Renal cortex interstitium (tissue), 11 donors: ENCODE data around the gene ZNF226. TPM values are rescaled to one million over a fixed set of nuclear protein-coding genes. Genes with fewer than 3 reads are reported as not detected.
A peak's percentile ranks its signal among the peaks of the same experiment; 100 is the strongest.
"Not testable (repeated sequence)": the region's sequence is repeated elsewhere in the genome, so short reads cannot be mapped to it uniquely, and the experiment has no call there.

Experiments
- DNase-seq, 11 donors: peaks; one replicate each; pipeline ENCODE4 v3.0.0-alpha.2; 2013; ENCODE audit warnings: low read depth in 9 of 11, low spot score in 4 of 11; ENCODE audit errors: extremely low read depth in 1 of 11
- polyA plus RNA-seq, 3 donors: library from polyadenylated mRNA; unstranded; fragments of 120-200 nt; gene quantifications; one replicate each; pipeline ENCODE4 v1.2.1, GENCODE V29; 2013; ENCODE audit not compliant: insufficient read length in 3 of 3

Gene ZNF226
- polyA plus RNA-seq, 3 donors: 24.0 to 35.1 (median 30.5) TPM

DNA sequence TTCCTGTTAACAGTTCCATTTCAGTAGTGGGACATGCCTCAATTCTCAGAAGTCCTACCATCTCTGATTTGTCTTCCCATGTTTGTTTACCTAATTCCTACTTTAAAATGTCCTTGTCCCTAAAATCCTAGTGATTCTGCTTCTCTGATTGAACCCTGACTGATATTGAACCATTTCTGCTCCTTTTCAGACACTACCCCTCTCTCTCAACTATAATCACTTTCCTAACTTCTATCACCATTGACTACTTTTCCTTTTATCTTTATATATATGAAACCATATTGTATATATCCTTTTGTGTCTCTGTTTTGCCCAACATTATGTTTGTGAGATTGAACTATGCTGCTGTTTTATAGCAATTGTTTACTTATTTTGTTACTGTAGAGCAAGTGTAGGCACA is 31.9 kb downstream of the ZNF226 start:
- no peak for DNase-seq

DNA sequence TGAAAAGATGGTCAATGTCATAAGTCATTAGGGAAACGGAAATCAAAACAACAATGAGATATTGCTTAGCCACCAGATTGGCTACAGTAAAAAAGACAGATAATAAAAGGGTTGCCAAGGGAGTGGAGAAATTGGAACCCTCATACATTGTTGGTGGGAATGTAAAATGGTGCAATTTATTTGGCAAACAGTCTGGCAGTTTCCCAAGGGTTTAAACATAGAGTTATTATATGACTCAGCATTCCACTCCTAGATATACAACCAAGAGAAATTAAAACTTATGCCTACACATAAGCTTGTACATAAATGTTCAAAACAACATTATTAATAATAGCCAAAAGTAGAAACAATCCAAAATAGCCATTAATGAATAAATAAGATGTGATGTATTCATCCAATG is 37.6 kb downstream of the ZNF226 start:
- DNase-seq: no peak

DNA sequence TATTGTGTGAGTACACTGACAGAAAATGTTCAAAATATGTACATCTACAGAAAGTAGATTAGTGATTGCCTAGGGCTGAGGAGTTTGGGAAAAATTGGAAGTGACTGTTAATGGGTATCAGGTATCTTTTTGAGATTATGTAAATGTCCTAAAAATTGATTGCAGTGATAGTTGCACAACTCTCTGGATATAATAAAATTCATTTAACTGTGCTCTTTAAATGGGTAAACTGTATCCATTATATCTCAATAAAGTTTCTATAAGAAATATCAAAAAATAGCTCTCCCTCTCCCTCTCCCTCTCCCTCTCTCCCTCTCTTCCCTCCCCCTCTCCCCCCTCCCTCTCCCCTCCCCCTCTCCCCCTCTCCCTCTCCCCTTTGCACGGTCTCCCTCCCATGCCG is 38.1 kb downstream of the ZNF226 start:
- no peak for DNase-seq

DNA sequence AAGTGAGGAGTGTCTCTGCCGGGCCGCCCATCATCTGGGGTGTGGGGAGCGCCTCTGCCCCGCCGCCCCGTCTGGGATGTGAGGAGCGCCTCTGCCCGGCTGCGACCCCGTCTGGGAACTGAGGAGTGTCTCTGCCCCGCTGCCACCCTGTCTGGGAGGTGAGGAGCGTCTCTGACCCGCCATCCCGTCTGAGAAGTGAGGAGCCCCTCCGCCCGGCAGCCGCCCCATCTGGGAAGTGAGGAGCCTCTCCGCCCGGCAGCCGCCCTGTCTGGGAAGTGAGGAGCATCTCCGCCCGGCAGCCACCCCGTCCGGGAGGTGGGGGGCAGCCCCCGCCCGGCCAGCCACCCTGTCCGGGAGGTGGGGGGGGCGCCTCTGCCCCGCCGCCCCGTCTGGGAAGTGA is 39.0 kb downstream of the ZNF226 start:
- DNase-seq: not testable (repeated sequence)

DNA sequence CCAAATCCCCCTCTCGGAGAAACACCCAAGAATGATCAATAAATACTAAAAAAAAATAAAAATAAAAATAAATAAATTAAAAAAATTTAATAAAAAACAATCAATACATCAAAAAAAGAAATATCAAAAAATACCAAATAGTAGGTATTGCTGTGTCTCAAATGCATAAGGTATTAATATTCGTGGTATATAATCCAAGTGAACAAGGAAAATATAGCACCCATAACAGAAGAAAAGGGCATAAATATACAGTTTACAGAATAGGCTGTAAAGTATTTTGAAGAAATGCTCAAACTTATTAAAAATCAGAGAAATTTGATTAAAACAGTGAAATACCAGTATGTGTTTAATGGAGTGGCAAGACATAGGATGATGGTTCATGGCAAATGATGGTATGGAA is 39.9 kb downstream of the ZNF226 start:
- DNase-seq: no peak

DNA sequence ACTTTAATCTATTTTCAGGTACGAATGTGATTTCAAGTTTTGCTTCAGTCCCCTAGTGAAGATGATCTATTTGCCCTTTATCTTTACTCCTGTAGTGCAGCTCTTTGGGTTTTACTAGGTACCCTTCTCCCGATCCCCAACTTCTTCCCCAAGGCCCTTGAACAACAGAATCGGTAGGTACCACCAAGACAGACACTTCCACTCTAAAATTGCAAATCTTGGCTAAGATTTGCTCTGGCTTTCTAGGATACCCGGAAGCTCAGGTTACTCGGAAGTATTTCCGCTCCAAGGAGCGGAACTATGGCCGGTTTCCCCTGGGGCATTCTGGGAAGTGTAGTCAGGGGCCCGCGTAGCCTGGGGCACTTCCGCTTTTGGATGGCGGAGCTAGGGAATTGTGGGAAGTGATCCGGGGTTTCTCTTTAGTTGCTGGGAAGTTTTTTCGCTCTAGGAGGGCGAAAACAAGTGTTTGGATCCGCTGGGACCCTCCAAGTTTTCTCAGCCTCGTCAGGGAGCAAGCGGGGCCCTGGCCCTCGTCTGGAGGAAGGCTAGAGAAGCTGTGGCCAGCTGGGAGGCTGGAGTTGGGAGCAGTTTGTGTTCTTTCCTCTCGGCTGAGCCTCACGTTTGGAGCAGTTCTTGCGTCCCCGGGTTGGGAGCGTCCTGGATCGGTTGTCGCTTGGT is 42.4 kb downstream of the ZNF226 start:
- peak; percentile 85 to 96 (median 92) for DNase-seq

- peak; percentile 83 to 96 (median 91) for DNase-seq
These were observed 47.5 kb downstream of the ZNF226 start, which contains the start of gene ZNF227 for GRCh38 chr19:44212250-44212865. Gene ZNF227 (plus strand): TSS chr19:44212532. CDS start chr19:44217793, 5,261 bp downstream.

DNA sequence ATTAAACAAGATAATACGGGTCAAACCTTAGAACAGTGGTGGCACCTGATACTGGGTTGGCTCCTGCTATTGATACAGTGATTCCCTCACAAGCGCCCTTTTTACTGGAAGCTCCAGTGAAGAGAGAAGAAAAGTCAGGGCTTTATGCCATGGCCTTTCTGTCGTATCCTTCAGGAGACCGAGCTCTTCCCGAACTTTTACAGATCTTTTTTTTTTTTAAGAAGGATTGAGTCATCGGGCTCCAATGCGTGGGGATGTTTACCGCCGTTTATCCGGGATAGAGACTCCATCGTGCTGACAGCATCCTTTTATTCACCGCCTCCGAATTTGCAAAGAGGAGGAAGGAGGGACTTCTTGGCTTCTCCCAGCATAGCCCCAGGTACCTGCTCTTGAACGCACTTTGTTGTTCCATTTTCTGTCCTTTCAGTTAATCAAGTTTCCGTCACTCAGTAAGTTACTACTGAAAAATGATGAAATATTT is 48.0 kb downstream of the ZNF226 start:
- DNase-seq: peak in 8 of 11 donors; percentile 4 to 18 (median 13)

- not testable (repeated sequence) for DNase-seq
These were observed 55.0 kb downstream of the ZNF226 start for GRCh38 chr19:44219926-44220325.

- not testable (repeated sequence) for DNase-seq
These were observed 55.9 kb downstream of the ZNF226 start for GRCh38 chr19:44220761-44221160.

DNA sequence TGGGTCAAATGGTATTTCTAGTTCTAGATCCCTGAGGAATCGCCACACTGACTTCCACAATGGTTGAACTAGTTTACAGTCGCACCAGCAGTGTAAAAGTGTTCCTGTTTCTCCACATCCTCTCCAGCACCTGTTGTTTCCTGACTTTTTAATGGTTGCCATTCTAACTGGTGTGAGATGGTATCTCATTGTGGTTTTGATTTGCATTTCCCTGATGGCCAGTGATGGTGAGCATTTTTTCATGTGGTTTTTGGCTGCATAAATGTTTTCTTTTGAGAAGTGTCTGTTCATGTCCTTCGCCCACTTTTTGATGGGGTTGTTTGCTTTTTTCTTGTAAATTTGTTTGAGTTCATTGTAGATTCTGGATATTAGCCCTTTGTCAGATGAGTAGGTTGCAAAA is 56.4 kb downstream of the ZNF226 start:
- not testable (repeated sequence) for DNase-seq

Other genes with a start within 250 kb of the ZNF226 start
- gene ZNF45, start 229.8 kb upstream of the ZNF226 start, polyA plus RNA-seq: 10 to 100 TPM; 25.0 to 31.0 (median 26.9) TPM
- gene ZNF221, start 213.9 kb upstream of the ZNF226 start, polyA plus RNA-seq: 1 to 10 TPM; 6.0 to 9.3 (median 7.2) TPM
- 10 to 100 TPM; 13.9 to 17.2 (median 14.3) TPM for gene ZNF155, start 180.9 kb upstream of the ZNF226 start, polyA plus RNA-seq
- gene ZNF230, start 162.1 kb upstream of the ZNF226 start, polyA plus RNA-seq: 1 to 10 TPM; 6.0 to 7.7 (median 6.8) TPM
- 10 to 100 TPM in 2 of 3 donors, 1 to 10 TPM in 1; 9.7 to 11.4 (median 10.2) TPM for gene ZNF222, start 139.7 kb upstream of the ZNF226 start, polyA plus RNA-seq
- 10 to 100 TPM; 10.7 to 15.1 (median 12.4) TPM for gene ZNF223, start 113.1 kb upstream of the ZNF226 start, polyA plus RNA-seq
- gene ZNF284, start 92.9 kb upstream of the ZNF226 start, polyA plus RNA-seq: 1 to 10 TPM; 3.2 to 5.9 (median 3.5) TPM
- gene ZNF224, start 70.7 kb upstream of the ZNF226 start, polyA plus RNA-seq: 10 to 100 TPM; 23.5 to 49.8 (median 31.8) TPM
- 10 to 100 TPM in 1 of 3 donors, 1 to 10 TPM in 2; 9.1 to 11.6 (median 9.5) TPM for gene ZNF225, start 51.7 kb upstream of the ZNF226 start, polyA plus RNA-seq
- 10 to 100 TPM; 13.8 to 21.3 (median 15.1) TPM for gene ZNF234, start 23.5 kb upstream of the ZNF226 start, polyA plus RNA-seq
- 10 to 100 TPM; 25.1 to 27.5 (median 25.8) TPM for gene ZNF227, start 47.4 kb downstream of the ZNF226 start, polyA plus RNA-seq
- 1 to 10 TPM; 6.3 to 8.0 (median 6.7) TPM for gene ZNF233, start 94.8 kb downstream of the ZNF226 start, polyA plus RNA-seq
- gene ZNF235, start 139.9 kb downstream of the ZNF226 start, polyA plus RNA-seq: 10 to 100 TPM; 11.2 to 13.1 (median 12.9) TPM
- gene ZNF112, start 191.6 kb downstream of the ZNF226 start, polyA plus RNA-seq: 10 to 100 TPM; 12.4 to 13.4 (median 13.1) TPM
- 10 to 100 TPM; 10.7 to 12.1 (median 11.1) TPM for gene ZNF285, start 236.5 kb downstream of the ZNF226 start, polyA plus RNA-seq